CD4-positive, alpha-beta T cell treated with Interleukin-12 subunit alpha and Interleukin-12 subunit beta, for 1 hour (primary cell): ENCODE data around the gene KCNJ1.

Experiments used
- DNase-seq: peaks from one replicate; pipeline ENCODE4 v3.0.0-alpha.2; 2020

The KCNJ1 gene

DNA sequence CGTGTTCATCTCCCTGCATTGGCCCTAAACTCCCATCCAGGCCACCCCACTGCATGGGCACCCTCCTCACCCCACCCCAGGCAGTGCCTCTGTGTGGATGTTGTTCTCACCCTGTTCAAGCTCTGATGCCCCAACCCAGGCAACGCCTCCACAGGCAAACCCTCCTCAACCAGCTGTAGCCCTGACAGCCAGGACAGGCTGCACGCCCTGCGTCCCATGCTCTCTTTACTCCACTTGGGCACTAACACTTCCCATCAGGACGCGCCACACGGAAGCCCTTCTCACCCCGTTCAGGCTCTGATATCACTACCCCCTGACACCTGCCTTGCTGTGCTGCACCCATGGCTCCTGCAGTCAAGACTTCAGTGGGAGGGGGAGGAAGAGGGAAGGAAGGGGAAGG lies 47.9 kb downstream of the KCNJ1 start:
- no peak for DNase-seq

DNA sequence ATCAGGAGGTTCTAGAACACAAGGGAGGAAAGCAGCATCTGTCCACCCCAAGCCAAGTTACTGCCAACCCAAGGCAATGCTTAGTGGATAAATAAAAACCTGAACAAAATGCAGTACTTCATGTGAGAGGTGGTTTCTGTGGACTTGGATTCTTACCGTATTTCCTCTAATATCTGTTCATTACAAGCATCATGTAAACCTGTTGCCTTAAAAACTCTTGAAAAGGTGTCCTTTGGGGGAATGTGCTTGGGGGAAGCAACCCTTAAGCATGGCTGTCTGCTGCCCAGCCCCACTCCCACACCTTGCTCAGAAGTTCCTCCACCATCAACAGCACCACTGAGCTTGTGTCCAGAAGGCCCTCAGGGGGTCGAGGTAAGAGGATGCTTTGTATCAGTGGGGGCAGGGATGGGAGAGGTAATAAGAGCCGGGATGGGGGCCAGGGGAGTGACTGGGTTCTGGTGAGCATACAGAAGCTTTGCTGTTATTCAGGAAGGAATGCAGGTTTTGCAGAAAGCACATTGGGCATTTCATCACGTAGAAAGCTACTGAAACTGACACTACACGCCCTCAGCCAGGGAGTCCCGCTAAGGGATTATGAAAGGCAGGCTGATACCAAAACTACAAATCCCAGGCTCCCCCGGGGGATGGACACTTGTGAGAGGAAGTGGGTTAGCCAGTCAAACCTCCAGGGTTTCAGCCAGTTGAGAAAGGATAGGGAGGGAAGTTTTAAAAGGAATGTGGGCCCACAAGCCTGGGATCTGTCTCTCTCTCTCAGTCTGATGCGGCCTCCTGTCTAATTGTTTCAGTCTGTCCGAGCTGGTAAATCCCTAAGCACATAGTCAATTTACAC lies 52.0 kb downstream of the KCNJ1 start:
- no peak for DNase-seq

DNA sequence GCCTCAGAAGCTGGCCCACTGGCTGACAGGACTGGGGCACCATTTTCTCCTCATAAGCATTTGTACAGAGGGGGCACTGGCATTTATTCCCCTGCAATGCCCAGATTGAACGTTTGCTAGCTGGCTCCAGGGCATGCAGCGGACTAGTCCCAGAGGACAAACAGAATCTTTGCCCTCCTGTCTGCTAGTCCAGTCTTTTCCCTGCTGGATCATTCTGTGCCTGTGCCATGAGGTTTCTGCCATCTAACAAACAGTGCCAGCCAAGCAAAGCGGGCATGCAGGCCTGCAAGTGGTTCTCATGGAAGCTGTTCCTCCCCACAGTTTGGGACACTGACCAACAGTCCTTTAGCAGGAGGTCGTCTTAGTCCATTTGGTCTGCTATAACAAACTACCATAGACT lies 53.4 kb downstream of the KCNJ1 start:
- no peak for DNase-seq

DNA sequence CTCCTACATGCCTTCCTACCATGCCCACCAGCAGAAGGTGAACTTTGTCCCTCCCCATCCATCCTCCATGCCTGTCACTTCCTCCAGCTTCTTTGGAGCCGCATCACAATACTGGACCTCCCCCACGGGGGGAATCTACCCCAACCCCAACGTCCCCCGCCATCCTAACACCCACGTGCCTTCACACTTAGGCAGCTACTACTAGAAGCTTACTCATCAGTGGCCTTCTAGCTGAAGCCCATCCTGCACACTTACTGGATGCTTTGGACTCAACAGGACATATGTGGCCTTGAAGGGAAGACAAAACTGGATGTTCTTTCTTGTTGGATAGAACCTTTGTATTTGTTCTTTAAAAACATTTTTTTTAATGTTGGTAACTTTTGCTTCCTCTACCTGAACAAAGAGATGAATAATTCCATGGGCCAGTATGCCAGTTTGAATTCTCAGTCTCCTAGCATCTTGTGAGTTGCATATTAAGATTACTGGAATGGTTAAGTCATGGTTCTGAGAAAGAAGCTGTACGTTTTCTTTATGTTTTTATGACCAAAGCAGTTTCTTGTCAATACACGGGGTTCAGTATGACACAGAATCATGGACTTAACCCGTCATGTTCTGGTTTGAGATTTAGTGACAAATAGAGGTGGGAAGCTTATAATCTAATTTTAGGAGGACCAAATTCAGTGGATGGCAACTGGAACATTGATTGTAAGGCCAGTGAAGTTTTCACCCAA lies 56.1 kb downstream of the KCNJ1 start:
- DNase-seq, result no peak

DNA sequence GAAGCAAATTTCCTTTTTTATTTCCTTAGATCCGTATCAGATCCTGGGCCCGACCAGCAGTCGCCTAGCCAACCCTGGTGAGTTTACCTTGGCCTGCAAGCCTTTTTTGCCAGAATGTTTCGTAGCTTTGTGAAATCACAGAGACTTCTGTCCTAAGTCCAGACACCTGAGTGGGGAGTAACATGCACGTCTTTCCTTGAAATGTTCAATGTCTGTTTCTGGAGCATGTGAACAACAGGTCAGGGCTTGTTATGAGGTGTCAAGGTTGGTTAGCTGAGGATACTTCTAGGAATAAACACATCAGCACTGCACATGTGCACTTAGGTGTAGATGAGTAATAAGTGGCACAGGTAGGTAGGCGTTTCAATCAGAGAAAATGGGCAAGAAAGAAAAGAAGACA lies 58.0 kb downstream of the KCNJ1 start:
- no peak for DNase-seq

DNA sequence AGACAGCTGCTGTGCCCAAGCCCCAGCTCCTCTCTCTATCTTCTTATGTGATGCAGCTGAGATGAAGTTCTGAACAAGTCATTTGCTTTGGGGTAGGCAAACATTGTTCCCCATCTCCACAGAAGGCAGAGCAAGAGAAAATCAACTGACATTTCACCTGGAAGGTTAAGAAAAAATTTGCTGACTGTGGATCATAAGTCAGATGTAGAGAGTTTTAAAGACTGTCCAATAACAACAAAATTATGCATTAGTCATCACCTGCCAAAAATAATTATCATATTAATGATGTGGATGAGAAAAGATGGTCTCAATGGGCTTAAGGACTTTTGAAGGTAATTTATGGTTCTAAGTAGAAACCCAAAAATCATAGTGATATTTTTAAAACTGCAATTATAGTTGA lies 59.2 kb downstream of the KCNJ1 start:
- no peak for DNase-seq

DNA sequence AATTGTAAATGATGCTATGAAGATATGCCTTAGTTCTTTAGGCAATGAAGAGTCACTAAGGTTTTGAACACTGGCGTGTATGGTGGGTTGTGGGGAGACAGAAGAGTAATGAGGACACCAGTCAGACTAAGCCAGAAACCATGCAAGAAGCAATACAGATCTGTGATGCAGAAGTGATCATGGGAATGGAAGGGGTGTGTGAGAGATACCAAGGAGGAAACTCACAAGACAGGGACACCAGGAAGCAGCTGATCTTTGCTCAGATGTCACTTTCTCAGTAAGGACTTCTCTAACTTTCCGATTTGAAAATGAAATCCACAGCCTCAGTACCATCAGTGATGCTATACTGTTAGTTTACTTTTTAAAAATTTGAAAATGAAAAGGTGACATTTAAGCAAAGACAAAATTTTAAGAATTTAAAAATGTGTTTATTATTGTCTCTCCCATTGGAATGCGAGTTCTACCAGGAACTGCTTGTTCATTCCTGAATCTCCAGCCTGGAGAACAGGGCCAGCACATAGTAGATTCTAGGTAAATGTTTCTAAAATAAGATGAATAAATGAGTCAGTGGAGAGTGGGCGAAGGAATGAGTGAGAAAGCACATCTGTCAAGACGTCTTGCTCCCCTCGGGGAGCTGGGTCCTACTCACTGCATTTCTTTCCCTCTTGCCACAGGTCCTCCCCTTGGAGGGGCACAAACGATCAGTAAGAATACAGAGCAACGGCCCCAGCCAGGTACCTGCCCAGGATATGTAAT lies 60.4 kb downstream of the KCNJ1 start:
- no peak for DNase-seq

DNA sequence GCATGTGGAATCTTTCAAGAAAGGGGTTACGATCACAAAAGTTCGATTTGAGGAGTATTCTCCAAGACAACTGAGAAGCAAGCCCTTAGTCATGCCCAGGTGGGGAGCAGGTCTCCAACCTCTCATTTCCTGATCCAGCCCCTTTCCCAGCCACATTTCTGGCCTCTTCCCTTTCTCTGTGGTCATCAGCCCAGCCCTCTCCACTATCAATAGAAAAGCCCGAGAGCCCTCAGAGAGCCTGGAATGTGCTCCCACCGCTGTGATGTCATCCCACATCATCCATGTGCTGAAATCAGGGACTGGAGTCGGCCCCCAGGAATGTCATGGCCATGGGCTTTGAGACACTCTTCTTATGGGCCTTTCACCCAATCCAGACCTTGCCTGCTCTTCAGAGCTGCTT lies 62.6 kb downstream of the KCNJ1 start:
- DNase-seq, result no peak

DNA sequence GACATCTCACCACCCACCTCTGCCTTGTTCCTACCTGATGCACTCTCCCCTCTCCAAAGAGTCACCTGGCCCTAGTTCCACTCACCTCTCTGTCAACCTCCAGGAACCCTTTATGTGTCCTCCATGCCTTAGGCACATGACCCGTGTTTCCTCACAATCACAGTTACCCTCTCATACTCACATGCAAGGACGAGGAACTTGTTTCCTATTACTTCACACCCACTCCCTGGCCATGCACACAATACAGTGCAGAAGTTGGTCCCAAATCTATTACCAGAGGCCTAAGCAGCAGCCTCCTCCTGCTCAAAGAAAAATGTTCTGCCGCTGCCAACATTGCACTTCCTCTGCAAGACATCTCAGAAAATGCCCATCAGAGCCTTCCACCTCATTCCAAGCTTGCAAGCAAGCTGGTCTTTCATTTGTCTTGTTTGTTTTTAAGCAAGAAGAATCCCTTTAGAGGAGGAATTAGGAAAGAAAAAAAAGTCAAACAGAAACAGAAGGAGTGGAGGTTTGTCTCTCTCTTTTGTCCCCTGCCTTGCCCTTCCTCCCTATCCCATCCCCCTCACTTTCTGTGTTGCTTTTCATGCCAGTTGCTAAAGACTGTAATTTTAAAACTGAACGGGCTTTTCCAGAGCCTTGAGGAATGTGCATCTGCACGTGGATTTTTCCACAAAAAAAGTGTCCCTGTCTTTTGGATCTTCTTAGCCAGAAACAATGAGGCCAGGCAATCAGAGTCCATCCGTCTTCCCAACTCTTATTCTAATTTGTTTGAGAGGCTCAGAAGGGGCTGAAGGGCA lies 63.4 kb downstream of the KCNJ1 start:
- DNase-seq, result no peak

DNA sequence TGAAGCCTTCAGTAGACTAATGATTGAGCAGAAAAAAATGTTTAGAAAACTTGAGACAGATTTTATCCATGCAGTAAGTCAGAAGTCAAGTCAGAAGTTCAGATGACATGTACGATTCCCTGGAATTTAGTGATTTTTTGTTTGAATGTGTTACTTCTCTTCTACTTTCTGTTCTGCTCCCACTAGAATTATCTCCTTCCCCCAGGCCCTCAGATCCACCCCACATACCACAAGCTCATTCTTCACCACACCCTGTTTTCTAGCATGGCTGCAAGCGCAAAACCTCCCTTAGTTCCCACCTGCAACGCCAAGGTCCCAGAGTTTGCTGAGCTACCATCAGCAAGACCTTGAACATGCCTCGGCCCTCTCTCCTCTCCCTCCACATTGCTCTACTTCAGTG lies 64.1 kb downstream of the KCNJ1 start:
- DNase-seq, result no peak

DNA sequence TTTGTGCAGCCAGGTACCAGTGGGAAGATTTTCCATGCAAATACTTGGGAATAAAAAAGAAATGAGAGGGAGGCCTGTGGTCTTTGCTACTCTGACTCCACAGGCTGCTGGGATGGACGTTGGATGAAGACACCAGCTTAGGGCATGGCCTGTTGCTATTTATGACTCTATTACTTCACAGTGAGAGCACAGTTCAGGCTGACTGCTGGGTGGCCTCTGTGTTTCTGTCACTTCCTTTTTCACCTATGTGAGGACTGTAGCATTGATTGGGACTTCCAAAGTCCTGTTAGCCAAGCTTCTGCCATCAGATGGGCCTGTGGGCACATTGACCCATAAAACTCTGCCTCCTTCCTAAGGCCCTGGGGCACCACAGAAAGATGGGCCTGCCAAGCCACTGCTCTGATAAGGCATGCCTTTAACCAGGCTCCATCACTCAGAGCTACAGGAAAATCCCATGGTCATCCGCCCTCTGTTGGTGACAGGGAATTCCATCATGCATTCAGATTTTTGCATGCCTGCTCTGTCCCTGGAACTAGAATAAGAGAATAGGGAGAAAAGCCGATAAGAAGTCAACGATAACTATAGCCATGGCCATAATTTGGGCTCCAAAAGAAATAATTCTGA lies 64.6 kb downstream of the KCNJ1 start:
- no peak for DNase-seq

DNA sequence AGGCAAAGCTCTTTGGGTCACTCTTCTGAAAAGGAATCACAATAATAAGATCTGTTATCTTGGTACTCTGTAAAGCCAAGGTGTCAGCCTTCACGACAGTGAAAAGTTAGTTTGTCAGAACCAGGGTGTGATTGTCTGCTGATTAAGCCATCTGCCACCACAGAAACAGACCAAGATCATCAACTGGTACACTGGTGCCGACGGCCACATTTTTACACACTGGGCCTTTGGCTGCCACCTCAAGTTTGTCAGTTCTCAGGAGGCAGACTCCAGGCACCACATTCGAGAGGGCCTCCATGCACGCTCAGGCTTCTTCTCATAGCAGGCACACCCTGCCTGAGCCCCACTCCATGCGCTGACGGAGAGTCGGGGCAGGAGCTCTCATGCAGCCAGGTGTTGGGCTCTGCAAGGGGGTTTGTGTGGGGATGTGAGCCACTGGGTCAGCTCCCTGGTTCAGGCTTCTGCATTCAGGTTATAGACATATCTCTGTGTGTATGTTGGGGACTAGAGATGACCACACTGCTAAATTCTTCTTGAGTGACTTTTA lies 66.2 kb downstream of the KCNJ1 start:
- DNase-seq, result no peak

DNA sequence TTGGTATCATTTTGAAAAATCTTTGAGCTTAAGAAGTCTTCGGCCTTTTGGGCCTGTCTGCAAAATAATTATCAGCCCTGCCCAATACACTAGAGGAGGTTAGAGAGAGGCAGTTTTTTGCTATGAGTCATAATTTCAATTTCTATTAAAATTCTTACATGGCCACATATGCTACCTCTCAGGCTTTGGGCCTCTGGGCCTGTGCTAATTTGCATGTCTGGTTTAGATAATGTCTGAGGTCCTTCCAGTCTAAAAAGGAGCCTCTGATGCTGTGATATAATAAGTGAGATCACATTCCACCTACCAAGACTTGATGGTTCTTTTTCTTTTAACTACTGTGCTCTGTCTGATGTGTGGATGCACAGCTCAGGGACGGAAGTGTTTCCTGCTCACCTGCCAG lies 70.8 kb downstream of the KCNJ1 start:
- DNase-seq, result no peak

DNA sequence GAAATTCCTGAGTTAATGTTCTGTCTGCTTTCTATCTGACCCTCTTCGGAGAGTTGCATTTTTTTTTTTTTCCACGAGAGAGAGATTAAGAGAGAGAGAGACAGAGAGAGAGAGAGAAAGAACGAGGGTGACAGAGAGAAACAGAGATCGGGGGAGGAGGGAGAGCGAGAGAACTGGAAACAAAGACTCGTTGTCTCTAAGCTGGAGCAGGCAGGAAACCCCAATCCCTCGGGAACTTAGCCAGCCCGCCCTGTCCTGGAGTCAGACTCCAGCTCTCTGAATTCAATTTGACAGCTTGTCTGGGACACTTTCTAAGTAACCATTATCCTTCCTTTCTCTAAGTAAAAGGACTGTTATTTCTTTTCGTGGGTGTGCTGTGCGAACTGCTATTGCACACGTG lies 76.9 kb downstream of the KCNJ1 start:
- no peak for DNase-seq

DNA sequence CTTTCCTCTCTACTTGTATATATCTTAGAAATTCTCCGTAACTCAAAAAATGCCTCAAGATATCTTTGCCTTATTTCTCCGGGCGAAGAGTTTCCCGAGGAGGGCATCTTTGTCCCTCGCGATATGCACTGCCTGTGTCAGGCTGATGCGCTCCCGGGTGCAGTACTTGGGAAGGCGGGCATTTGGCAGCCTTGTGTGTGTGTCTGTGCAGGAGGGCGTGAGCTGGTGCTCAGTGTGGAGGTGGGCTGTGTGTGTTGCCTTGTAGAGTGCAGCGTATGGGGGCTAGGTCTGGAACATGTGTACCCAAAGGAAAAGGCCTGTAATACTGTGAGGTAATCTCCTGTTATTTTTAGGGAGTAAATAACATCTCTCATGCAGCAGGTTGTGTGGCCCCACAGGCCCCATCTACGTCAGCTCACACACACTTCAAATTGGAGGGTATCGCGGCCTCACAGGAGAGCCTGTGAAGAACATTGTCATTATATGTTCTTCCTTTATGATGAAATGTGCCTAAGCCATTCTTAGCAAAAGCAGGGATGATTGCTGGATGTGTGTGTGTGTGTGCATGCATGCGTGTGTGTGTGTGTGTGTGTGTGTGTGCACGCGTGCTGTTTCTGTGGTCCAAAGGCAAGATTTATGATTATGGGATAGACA lies 77.5 kb downstream of the KCNJ1 start:
- DNase-seq, result no peak
